Stimulated activated CD4-positive, alpha-beta T cell treated with anti-CD3 and anti-CD28 coated beads, Interleukin-12 subunit alpha, Interleukin-12 subunit beta, amount 100 ng/mL, for 4 hours (primary cell): Measurements from ENCODE around the gene SSR3.

Experiments used
- DNase-seq: peaks from one replicate; pipeline ENCODE4 v3.0.0-alpha.2; 2020

The SSR3 gene

DNA sequence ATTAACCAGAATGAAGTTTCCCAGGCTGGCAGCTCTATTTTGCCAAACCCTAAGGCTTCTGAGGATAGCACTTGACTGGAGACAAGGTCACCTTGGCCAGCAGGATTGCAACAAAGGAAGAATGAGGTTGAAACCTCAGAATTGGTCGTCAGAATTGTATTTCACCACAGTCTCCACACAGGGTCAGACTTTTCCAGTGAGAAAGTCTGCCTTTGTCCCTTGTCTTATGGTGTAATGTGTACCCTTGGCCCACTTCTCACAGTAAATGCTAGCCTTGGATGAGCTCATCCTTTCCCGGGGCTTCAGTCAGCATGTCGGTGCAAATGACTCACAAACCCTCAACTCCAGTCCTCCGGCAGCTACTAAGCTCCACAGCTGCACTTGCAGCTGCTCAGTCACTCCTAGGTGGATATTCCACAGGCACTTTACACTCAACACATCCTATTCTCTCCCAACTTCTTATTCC, 19.7 kb downstream of the SSR3 start:
- no peak for DNase-seq

DNA sequence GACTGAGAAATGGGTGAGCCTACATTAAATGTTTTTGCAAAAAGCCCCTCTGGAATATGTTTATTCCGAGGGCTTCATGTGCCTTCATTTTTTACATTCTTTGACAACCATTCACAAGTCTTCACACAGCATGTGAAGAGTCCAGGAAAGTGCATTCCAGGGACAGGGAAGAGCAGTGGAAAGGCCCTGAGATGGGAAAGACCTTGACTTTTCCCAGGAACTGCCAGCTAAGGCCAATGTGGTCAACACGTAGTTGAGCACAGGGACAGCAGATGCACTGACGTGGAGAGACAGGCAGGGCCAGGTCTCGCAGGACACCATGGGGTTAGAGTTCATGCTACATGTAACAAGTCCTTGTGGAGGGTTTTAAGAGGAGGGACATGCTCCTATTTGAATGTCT, 21.7 kb downstream of the SSR3 start:
- no peak for DNase-seq

DNA sequence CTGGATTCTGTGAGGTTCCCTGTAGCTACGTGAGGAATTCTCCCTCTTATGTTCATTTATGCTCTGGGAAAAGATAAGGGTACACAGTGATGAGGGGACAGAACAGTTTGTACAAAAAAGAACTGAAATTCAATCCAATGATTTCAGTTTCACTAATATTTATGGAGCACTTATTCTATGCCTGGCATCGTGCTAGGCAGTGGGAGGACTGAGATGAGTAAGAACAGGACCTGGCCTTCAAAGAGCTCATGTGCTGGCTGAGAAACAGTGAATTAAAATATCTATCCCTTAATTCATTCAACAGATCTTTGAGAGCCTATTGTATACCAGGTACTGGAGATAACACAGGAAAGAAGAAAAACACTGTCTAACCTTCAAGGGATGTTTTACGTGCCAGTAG, 22.2 kb downstream of the SSR3 start:
- no peak for DNase-seq

DNA sequence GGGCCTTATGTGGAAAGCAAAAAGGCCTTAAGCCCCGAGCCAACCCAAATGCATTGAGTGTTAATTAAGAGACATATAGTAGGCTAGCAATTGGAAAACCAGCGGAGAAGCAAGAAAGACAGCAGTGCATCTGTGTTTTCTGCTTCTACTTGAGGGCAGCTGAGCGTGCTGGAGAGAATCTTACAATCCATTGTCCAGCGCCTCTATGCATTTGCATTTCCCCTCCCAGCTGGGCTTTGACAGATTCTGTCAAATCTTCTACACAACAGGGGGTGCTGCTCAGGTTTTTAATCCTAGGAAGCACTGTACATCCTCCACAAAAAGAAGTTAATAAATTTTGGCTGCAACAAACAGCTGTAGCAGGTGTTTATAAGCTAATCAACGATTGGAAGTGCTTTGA, 23.9 kb downstream of the SSR3 start:
- DNase-seq, result no peak

DNA sequence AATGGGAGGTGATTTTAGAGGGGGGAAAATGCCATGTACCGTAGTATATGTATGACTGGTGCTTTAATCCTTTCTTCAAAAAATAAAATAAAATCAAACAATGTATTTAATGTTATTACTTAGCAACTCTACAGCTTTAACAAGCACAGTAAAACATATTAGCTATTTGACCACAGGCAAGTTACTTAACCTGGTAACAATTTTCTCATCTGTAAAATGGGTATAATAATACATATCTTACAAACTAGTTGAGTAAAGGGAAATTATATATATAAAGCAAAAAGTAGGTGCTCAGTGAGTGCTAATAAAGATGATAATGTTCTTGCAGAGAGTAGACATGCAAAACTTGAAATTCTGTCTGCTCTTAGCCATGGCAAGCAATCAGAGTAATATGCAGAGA, 27.9 kb downstream of the SSR3 start:
- no peak for DNase-seq

- DNase-seq, result no peak
These were observed 29.1 kb downstream of the SSR3 start for GRCh38 chr3:156525808-156526207.

- DNase-seq, result no peak
These were observed 32.2 kb downstream of the SSR3 start for GRCh38 chr3:156522673-156523072.

- DNase-seq, result no peak
These were observed 35.2 kb downstream of the SSR3 start for GRCh38 chr3:156519758-156520162.

- no peak for DNase-seq
These were observed 36.2 kb downstream of the SSR3 start for GRCh38 chr3:156518726-156519125.

DNA sequence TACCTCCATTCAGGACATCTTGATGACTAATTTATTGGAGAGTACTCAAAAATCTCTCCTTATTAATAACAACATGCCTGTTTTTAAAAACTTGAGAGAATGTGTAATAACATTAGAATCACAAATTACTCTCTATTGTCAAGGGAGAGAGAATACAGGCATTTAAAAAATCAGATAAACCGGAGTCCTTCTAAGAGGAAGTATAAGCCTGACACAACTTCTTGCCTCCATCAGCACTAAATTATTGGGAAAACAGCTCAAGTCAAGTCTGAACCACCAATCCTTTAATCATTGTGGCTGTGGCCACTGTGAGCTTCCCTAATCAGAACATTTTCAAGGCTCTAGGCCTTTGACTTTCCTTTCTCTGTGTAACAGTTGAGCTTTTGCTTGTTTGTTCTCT, 38.0 kb downstream of the SSR3 start:
- DNase-seq, result no peak

GRCh38 chr3:156516284-156516683, 38.6 kb downstream of the SSR3 start:
- no peak for DNase-seq

DNA sequence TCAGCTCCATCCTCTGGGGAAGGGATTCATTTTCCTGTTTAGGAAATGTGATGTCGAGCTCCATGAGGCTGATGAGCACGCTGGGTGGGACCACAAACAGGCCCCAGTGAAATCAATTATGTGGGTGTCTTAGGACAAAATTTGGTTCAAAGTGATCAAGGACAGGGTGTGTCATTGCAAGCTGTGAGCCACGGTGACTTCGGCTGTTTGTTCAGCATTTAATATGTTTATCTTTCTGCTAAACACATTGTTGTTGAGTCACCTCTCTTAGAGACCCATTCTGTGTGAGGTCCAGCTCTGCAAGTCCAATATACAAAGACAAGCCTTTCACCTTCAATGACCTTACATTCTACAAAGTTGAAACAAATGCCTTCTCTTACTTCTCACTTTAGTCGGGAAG, 41.3 kb downstream of the SSR3 start:
- no peak for DNase-seq

DNA sequence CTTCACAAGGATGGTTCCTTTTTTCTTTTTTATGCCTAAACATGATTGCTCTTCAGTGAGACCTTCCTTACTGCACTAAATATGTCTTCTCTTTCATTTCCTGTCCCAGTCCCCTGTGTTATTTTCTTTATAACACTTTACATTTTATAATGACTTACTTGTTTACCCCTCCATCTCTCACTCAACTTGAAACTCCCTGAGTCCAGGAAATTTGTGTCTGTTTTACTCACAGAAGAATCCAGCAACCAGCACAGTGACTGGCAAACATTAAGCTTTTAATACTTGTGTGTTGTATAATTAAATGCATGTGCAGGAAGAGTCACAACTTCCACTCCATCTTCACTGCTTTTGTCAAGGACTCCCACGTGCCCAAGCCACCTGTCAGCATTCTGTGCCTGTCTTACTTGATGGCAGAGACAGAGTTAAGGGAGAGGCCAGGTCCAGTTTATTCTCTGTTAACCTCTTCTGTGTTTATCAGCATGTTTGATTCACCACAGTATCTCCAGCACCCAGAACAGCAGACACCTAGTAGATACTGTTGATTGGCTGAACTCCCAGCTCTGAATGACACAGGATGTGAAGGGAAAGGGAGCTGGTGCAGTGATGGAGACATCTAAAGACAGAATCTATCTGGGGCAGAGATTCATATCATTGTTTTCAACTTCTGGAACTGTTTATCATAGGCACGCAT, 42.8 kb downstream of the SSR3 start:
- DNase-seq, result no peak

DNA sequence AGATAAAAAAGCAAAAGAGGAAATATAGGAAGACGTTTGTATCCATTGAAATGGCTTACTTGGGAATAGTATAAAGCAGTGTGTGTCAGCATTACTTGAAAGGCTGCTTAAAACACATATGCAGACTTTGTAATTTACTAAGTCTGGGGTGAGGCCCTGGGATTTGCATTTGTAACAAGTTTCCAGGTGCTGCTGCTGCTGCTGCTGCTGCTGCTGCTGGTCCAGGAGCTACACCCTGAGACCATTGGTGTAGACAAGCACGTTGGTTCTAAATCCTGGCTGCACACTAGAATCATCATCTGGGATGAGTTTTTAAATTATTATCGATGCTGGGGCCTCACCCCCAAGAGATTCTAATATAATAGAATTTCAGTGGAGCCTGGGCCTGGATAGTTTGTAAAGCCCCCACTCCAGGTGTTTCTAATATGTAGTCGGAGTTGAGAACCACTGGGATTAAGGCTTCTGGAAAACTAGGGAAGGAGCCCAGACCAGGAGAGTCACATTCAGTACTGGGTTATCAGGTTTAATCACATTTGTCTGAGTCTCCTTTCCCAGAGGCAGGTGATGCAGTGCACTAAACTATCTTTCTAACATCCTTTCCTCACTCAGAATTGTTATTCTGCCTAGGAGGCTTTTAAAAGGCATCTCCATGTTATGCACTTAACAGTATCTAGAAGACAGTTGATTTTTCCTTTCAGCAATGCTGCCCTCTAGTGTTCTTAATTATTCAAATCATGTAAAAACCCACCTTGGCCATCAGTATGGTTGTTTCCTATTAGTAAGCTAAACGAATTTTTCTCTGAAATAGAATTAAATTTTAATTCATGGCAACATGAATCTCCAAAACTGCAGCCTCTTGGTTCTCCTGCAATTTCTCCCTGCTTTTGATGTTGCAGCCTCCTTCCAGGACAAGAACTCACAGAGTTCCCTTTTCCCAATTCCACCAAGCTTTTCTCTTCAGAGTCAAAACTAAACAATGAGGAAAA, 45.4 kb downstream of the SSR3 start:
- DNase-seq, result no peak

GRCh38 chr3:156507285-156507684, 47.6 kb downstream of the SSR3 start:
- DNase-seq, result no peak

DNA sequence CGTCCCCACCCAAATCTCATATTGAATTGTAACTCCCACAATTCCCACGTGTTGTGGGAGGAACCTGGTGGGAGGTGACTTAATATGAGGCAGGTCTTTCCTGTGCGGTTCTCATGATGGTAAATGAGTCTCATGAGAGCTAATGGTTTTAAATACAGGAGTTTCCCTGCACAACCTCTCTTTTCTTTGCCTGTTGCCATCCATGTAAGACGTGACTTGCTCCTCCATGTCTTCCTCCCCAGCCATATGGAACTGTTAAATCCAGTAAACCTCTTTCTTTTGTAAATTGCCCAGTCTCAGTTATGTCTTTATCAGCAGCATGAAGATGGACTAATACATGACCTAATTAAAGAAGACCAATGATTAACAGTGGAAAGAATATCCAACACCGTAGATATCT, 56.6 kb downstream of the SSR3 start:
- no peak for DNase-seq

DNA sequence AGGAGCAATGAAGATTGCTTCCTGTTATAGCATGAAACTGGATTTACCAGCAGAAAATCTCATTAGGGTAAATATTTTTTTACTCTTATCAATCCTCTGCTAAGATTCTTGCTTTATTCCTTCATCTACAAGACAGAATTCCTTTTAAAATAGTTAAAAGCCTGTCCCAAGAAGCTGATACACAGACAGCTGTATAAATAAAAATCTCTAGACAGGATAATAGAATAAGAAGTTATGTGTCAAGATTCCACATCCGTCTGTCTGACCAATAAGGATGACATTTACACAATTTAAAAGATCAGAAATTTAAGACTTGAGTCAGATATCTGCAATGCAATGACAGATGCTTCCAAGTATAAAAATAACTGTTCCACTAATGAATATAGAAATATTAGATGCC, 57.6 kb downstream of the SSR3 start:
- no peak for DNase-seq

- DNase-seq, result no peak
These were observed 59.1 kb downstream of the SSR3 start for GRCh38 chr3:156495816-156496215.

GRCh38 chr3:156493887-156494286, 61.0 kb downstream of the SSR3 start:
- DNase-seq, result no peak

- DNase-seq, result no peak
These were observed 62.1 kb downstream of the SSR3 start for GRCh38 chr3:156492801-156493261.

GRCh38 chr3:156491192-156491591, 63.7 kb downstream of the SSR3 start:
- no peak for DNase-seq
